ENCODE measurements around the gene CASD1. TPM values are rescaled to one million over a fixed set of nuclear protein-coding genes. Genes with fewer than 3 reads are reported as not detected.

CASD1 gene
- 17.7 and 21.3 TPM in 2 replicates for total RNA-seq

- Mint-ChIP-seq H3K4me1 (ENCODE audit: low read depth) (peaks cover 33% of the 10 kb centered on the region), H3K27ac (peak within 1 kb of the TSS; percentile 86), H3K36me3 (ENCODE audit: low read depth) (peaks cover 22% of the 10 kb centered on the region), H3K27me3 (ENCODE audit: low read depth) (no peaks in the 10 kb centered on the region), H3K9me3 (no peaks in the 10 kb centered on the region), H3K4me3 (ENCODE audit: low read depth) (peak within 1 kb of the TSS; percentile 85)
- DNase-seq (ENCODE audit: low spot score) = peak; percentile 54
- intact Hi-C loops (cut with micrococcal nuclease) = loop anchor here (5.0 kb wide), 1 partner anchor 993 kb away; no protein-coding TSS in a partner anchor
Measured at GRCh38 chr7:94509264-94509886, at the start of gene CASD1. TSS of gene CASD1 (plus strand) at chr7:94509809. CDS start at chr7:94510085, 276 bp downstream.

DNA sequence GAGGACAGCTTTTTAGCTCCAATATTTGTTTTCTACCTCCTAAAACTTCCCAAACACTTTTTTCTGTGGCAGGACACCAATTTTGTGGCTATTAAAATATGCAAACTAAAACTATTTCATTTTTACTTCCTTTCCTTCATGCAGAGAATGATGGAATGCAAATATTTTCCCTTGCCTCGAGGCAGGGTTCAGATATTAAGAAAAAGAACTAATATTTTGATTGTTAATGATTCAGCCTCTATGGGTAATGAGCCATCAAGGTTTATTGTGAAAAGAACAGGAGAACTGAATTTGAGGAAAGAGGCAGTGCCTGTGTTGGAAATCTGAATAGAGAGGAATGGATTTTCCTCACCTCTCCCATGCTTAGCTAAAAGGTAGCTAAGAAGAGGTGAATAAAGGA, 43.1 kb upstream of the CASD1 start:
- no peaks in the 10 kb centered on the region for H3K36me3 Mint-ChIP-seq (ENCODE audit: low read depth)
- peaks cover under 1% of the 10 kb centered on the region for H3K9me3 Mint-ChIP-seq
- no peak overlapping the region for H3K4me3 Mint-ChIP-seq (ENCODE audit: low read depth)
- intact Hi-C loops (cut with micrococcal nuclease) = no loop called here
- peaks cover 11% of the 10 kb centered on the region for H3K27me3 Mint-ChIP-seq (ENCODE audit: low read depth)
- no peaks in the 10 kb centered on the region for H3K4me1 Mint-ChIP-seq (ENCODE audit: low read depth)
- DNase-seq (ENCODE audit: low spot score) = no peak
- H3K27ac Mint-ChIP-seq = no peak overlapping the region

- peaks cover 21% of the 10 kb centered on the region for H3K27me3 Mint-ChIP-seq (ENCODE audit: low read depth)
- H3K36me3 Mint-ChIP-seq (ENCODE audit: low read depth) = no peaks in the 10 kb centered on the region
- H3K4me3 Mint-ChIP-seq (ENCODE audit: low read depth) = no peak overlapping the region
- H3K4me1 Mint-ChIP-seq (ENCODE audit: low read depth) = no peaks in the 10 kb centered on the region
- DNase-seq (ENCODE audit: low spot score) = no peak
- H3K27ac Mint-ChIP-seq = no peak overlapping the region
- H3K9me3 Mint-ChIP-seq = peaks cover 4% of the 10 kb centered on the region
- intact Hi-C loops (cut with micrococcal nuclease) = no loop called here
Measured at GRCh38 chr7:94471604-94472003, 38.0 kb upstream of the CASD1 start.

DNA sequence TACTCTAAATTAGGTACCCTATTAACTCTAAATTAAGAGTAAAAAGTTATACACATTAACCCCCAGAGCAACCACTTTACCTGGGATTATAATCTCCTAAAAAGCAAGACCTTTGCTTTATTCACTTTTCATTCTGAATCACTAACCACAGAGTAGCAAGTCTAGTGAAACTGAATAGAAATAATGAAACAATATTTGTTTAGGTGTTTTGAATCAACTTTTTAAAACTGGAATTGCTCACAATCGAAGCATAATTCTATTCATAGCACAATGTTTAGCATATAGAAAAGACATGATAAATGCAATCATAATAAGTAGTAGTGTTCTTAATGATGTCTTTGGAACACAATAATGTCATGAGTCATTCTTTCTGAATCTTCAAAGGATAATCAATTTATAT, 37.0 kb upstream of the CASD1 start:
- Mint-ChIP-seq H3K4me3 (ENCODE audit: low read depth) (no peak overlapping the region), H3K9me3 (peaks cover 4% of the 10 kb centered on the region), H3K27ac (no peak overlapping the region)

GRCh38 chr7:94476251-94476840, 33.3 kb upstream of the CASD1 start:
- Mint-ChIP-seq H3K27ac (no peak overlapping the region), H3K27me3 (ENCODE audit: low read depth) (peaks cover 17% of the 10 kb centered on the region), H3K4me3 (ENCODE audit: low read depth) (no peak overlapping the region), H3K4me1 (ENCODE audit: low read depth) (no peaks in the 10 kb centered on the region), H3K9me3 (peaks cover 4% of the 10 kb centered on the region), H3K36me3 (ENCODE audit: low read depth) (no peaks in the 10 kb centered on the region)
- DNase-seq (ENCODE audit: low spot score) = no peak
- intact Hi-C loops (cut with micrococcal nuclease) = no loop called here

More for the DNA sequence above, 37.0 kb upstream of the CASD1 start:
- DNase-seq (ENCODE audit: low spot score) = no peak
- no peaks in the 10 kb centered on the region for H3K4me1 Mint-ChIP-seq (ENCODE audit: low read depth)
- H3K27me3 Mint-ChIP-seq (ENCODE audit: low read depth) = peaks cover 19% of the 10 kb centered on the region
- intact Hi-C loops (cut with micrococcal nuclease) = no loop called here
- no peaks in the 10 kb centered on the region for H3K36me3 Mint-ChIP-seq (ENCODE audit: low read depth)

DNA sequence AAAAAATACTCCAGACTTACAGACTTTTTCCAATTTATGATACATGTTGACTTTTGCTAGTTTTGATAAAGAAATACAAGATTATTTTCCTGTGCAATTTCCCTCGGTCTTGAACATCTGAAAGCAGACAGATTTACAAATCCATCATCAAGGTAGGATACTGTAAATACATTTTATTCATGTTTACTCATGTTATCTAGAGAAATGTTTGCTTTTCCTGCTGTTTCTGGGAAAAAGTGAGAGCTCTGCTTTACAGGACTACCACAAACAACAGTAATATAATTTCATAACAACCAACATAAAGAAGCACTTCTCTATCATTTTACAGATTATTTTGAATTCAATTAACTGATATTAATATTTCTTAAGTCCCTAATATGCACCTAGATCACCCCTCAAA, 31.7 kb upstream of the CASD1 start:
- peaks cover 17% of the 10 kb centered on the region for H3K27me3 Mint-ChIP-seq (ENCODE audit: low read depth)
- no peaks in the 10 kb centered on the region for H3K9me3 Mint-ChIP-seq
- H3K36me3 Mint-ChIP-seq (ENCODE audit: low read depth) = no peaks in the 10 kb centered on the region
- intact Hi-C loops (cut with micrococcal nuclease) = no loop called here
- DNase-seq (ENCODE audit: low spot score) = no peak
- H3K4me1 Mint-ChIP-seq (ENCODE audit: low read depth) = no peaks in the 10 kb centered on the region
- no peak overlapping the region for H3K4me3 Mint-ChIP-seq (ENCODE audit: low read depth)
- H3K27ac Mint-ChIP-seq = no peak overlapping the region

DNA sequence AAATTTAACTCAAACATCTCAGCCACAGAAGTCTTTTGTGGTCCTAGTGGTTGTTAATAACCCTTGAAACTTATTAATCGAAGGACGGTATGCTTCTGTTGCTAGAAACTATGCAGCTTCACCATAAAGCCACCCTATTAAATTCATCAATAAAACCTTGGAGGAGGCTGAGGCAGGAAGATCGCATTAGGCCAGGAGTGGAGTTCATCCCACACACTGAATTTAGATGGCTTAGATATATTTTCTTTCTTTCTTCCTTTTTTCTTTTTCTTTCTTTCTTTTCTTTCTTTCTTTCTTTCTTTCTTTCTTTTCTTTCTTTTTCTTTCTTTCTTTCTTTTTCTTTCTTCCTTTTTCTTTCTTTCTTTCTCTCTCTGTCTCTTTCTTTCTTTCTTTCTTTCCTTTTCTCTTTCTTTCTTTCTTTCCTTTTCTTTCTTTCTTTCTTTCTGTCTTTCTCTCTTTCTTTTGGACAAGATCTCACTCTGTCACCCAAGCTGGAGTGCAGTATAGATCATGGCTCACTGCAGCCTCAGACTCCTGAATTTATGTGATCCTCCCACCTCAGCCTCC, 30.9 kb upstream of the CASD1 start:
- no peak overlapping the region for H3K4me3 Mint-ChIP-seq (ENCODE audit: low read depth)
- intact Hi-C loops (cut with micrococcal nuclease) = no loop called here
- peaks cover 1% of the 10 kb centered on the region for H3K4me1 Mint-ChIP-seq (ENCODE audit: low read depth)
- peaks cover 17% of the 10 kb centered on the region for H3K27me3 Mint-ChIP-seq (ENCODE audit: low read depth)
- DNase-seq (ENCODE audit: low spot score) = no peak
- H3K36me3 Mint-ChIP-seq (ENCODE audit: low read depth) = no peaks in the 10 kb centered on the region
- H3K9me3 Mint-ChIP-seq = no peaks in the 10 kb centered on the region
- no peak overlapping the region for H3K27ac Mint-ChIP-seq

DNA sequence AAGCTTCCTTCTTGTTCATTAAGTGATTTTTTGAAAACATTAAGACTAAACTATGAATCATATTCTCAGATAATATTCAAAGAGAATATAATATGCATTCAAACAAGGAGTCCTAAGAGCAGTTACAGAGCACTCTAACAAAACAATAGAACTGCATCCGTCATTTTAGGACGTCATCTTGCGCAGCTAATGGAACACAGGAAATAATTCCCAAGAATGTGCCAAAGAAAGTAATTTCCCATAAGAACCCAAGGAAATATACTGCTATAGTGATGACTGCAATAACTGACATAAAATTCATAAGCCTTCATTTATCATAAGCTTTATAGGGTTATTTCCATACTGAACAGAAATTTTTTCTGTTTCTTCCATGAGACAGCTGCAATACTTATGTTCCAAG, 28.3 kb upstream of the CASD1 start:
- H3K9me3 Mint-ChIP-seq = no peaks in the 10 kb centered on the region
- no peak for DNase-seq (ENCODE audit: low spot score)
- H3K36me3 Mint-ChIP-seq (ENCODE audit: low read depth) = no peaks in the 10 kb centered on the region
- H3K4me1 Mint-ChIP-seq (ENCODE audit: low read depth) = peaks cover 7% of the 10 kb centered on the region
- no peak overlapping the region for H3K27ac Mint-ChIP-seq
- H3K27me3 Mint-ChIP-seq (ENCODE audit: low read depth) = peaks cover 15% of the 10 kb centered on the region
- H3K4me3 Mint-ChIP-seq (ENCODE audit: low read depth) = no peak overlapping the region
- intact Hi-C loops (cut with micrococcal nuclease) = no loop called here

- Mint-ChIP-seq H3K36me3 (ENCODE audit: low read depth) (no peaks in the 10 kb centered on the region), H3K9me3 (no peaks in the 10 kb centered on the region), H3K4me1 (ENCODE audit: low read depth) (peaks cover 12% of the 10 kb centered on the region), H3K4me3 (ENCODE audit: low read depth) (no peak overlapping the region), H3K27ac (no peak overlapping the region), H3K27me3 (ENCODE audit: low read depth) (peaks cover 14% of the 10 kb centered on the region)
- intact Hi-C loops (cut with micrococcal nuclease) = no loop called here
- DNase-seq (ENCODE audit: low spot score) = no peak
Measured at GRCh38 chr7:94482796-94483195, 26.8 kb upstream of the CASD1 start.

GRCh38 chr7:94483843-94484242, 25.8 kb upstream of the CASD1 start:
- H3K4me1 Mint-ChIP-seq (ENCODE audit: low read depth) = peaks cover 12% of the 10 kb centered on the region
- H3K9me3 Mint-ChIP-seq = no peaks in the 10 kb centered on the region
- H3K27ac Mint-ChIP-seq = no peak overlapping the region
- H3K36me3 Mint-ChIP-seq (ENCODE audit: low read depth) = no peaks in the 10 kb centered on the region
- no peak for DNase-seq (ENCODE audit: low spot score)
- no peak overlapping the region for H3K4me3 Mint-ChIP-seq (ENCODE audit: low read depth)
- peaks cover 12% of the 10 kb centered on the region for H3K27me3 Mint-ChIP-seq (ENCODE audit: low read depth)
- intact Hi-C loops (cut with micrococcal nuclease) = no loop called here

DNA sequence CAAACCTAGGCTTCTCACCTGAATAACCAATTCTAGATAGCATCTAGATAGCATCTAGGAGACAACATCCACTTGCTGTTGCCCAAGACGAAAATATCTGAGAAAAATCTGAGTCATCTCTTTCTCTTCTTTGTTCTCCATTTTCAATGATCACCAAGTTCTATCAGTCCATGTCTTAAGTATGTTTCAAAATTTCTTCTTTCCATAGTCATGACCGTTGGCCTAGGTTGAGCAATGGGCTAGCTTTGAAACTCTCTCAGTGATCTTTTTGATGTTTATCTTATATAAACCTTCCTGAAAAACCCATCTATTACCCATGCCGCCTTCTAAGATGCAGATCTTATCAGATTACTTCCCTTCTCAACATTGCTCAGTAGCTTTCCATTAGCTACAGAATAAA, 23.4 kb upstream of the CASD1 start:
- no peak for DNase-seq (ENCODE audit: low spot score)
- H3K27me3 Mint-ChIP-seq (ENCODE audit: low read depth) = peaks cover 12% of the 10 kb centered on the region
- H3K4me3 Mint-ChIP-seq (ENCODE audit: low read depth) = no peak overlapping the region
- H3K4me1 Mint-ChIP-seq (ENCODE audit: low read depth) = peaks cover 12% of the 10 kb centered on the region
- intact Hi-C loops (cut with micrococcal nuclease) = no loop called here
- H3K36me3 Mint-ChIP-seq (ENCODE audit: low read depth) = no peaks in the 10 kb centered on the region
- H3K9me3 Mint-ChIP-seq = no peaks in the 10 kb centered on the region
- no peak overlapping the region for H3K27ac Mint-ChIP-seq

- DNase-seq (ENCODE audit: low spot score) = no peak
- intact Hi-C loops (cut with micrococcal nuclease) = no loop called here
- Mint-ChIP-seq H3K9me3 (no peaks in the 10 kb centered on the region), H3K36me3 (ENCODE audit: low read depth) (no peaks in the 10 kb centered on the region), H3K4me3 (ENCODE audit: low read depth) (no peak overlapping the region), H3K27me3 (ENCODE audit: low read depth) (peaks cover under 1% of the 10 kb centered on the region), H3K27ac (no peak overlapping the region), H3K4me1 (ENCODE audit: low read depth) (peaks cover 7% of the 10 kb centered on the region)
Measured at GRCh38 chr7:94491410-94491809, 18.2 kb upstream of the CASD1 start.

GRCh38 chr7:94492601-94493000, 17.0 kb upstream of the CASD1 start:
- H3K4me1 Mint-ChIP-seq (ENCODE audit: low read depth) = peaks cover 4% of the 10 kb centered on the region
- H3K27me3 Mint-ChIP-seq (ENCODE audit: low read depth) = peaks cover 3% of the 10 kb centered on the region
- no peaks in the 10 kb centered on the region for H3K9me3 Mint-ChIP-seq
- H3K27ac Mint-ChIP-seq = no peak overlapping the region
- no peak overlapping the region for H3K4me3 Mint-ChIP-seq (ENCODE audit: low read depth)
- DNase-seq (ENCODE audit: low spot score) = no peak
- no peaks in the 10 kb centered on the region for H3K36me3 Mint-ChIP-seq (ENCODE audit: low read depth)
- intact Hi-C loops (cut with micrococcal nuclease) = no loop called here
